A549 (cell line): ENCODE results near the gene TDP2. TPM values are rescaled to one million over a fixed set of nuclear protein-coding genes. Genes with fewer than 3 reads are reported as not detected.

Experiments
- ATAC-seq, 2 experiments: fragments of 200-7000 bp in 1 of 2; fragments of >200 bp in 1 of 2; cut with Nextera tagmentation in 1 of 2; cut with Tn5 transposase in 1 of 2; 3 replicates each; pipeline versions ENCODE4 v1.8.0 to v1.9.1; 2018 to 2020; ENCODE audit warnings: mild to moderate bottlenecking in 1 of 2, moderate library complexity in 1 of 2
- CTCF ChIA-PET: fragments of 300-600 bp; sonication (Branson Sonifier 250); formaldehyde crosslinking; extraction: SDS; loops from one replicate; lab custom pipeline; 2021; ENCODE audit warnings: antibody characterized with exemption, inconsistent platforms; lab: Yijun Ruan, JAX
- POLR2A ChIA-PET: fragments of 350-600 bp; formaldehyde crosslinking; extraction: SDS; loops from one replicate; lab custom pipeline; 2021; ENCODE audit warnings: antibody characterized with exemption, inconsistent platforms; lab: Yijun Ruan, JAX
- DNase-seq, 2 experiments: peaks; one replicate each; pipeline versions ENCODE4 v3.0.0 to v3.0.0-alpha.2; 2011 to 2016; ENCODE audit warnings: low read depth in 1 of 2, low spot score in 1 of 2
- FAIRE-seq: peaks from 2 replicates; lab custom pipeline; 2011; peaks lifted over from hg19 to GRCh38; lab: Jason Lieb, UNC
- H3K27ac ChIP-seq, 2 experiments: fragments of >200 bp; sonication (Bioruptor Twin); formaldehyde crosslinking; 3 replicates each; pipeline ENCODE4 v1.5.1; 2016 to 2017
- H3K4me1 ChIP-seq: fragments of >200 bp; sonication (Bioruptor Twin); formaldehyde crosslinking; 3 replicates; pipeline ENCODE4 v1.6.1; 2016
- H3K4me2 ChIP-seq: fragments of >200 bp; sonication (Bioruptor Twin); formaldehyde crosslinking; 3 replicates; pipeline ENCODE4 v1.6.1; 2016
- H3K4me3 ChIP-seq: fragments of >200 bp; sonication (Bioruptor Twin); formaldehyde crosslinking; 3 replicates; pipeline ENCODE4 v1.5.1; 2016
- H3K9me3 ChIP-seq: fragments of >200 bp; sonication (Bioruptor Twin); formaldehyde crosslinking; 3 replicates; pipeline ENCODE4 v1.6.1; 2016
- CBX2 ChIP-seq: fragments of 200-600 bp; sonication (generic); IDR thresholded peaks from 2 replicates; pipeline ENCODE4 v1.6.1; 2016; ENCODE audit warnings: low read depth, mild to moderate bottlenecking, borderline replicate concordance
- CBX8 ChIP-seq: fragments of 200-600 bp; sonication (generic); IDR thresholded peaks from 2 replicates; pipeline ENCODE4 v1.6.1; 2016
- CEBPB ChIP-seq, 2 experiments: fragments of >200 bp in 1 of 2; sonication (Bioruptor Twin) in 1 of 2; formaldehyde crosslinking in 1 of 2; IDR thresholded peaks; 2 replicates each; pipeline ENCODE4 v1.6.1; 2012 to 2016
- EHF ChIP-seq: fragments of 250-450 bp; sonication (Bioruptor Pico); IDR thresholded peaks from 2 replicates; pipeline ENCODE4 v1.5.0; 2020; ENCODE audit warnings: mild to moderate bottlenecking
- FOSB ChIP-seq: fragments of 250-450 bp; sonication (Bioruptor Pico); IDR thresholded peaks from 2 replicates; pipeline ENCODE4 v1.5.0; 2020; ENCODE audit warnings: mild to moderate bottlenecking, moderate library complexity
- FOSL2 ChIP-seq, 2 experiments: fragments of 450-650 bp in 1 of 2; fragments of >200 bp in 1 of 2; sonication (Bioruptor Twin) in 1 of 2; formaldehyde crosslinking; IDR thresholded peaks; 2 replicates each; pipeline versions ENCODE4 v1.5.0 to v1.6.1; 2016 to 2020; ENCODE audit warnings: mild to moderate bottlenecking in 1 of 2, moderate library complexity in 1 of 2
- FOXS1 ChIP-seq: fragments of 250-450 bp; sonication (Bioruptor Pico); IDR thresholded peaks from 2 replicates; pipeline ENCODE4 v1.5.0; 2020; ENCODE audit warnings: mild to moderate bottlenecking, moderate library complexity
- HDAC2 ChIP-seq: fragments of 200-600 bp; sonication (generic); IDR thresholded peaks from 2 replicates; pipeline ENCODE4 v1.6.1; 2016
- HOXA7 ChIP-seq: fragments of 250-450 bp; sonication (Bioruptor Pico); IDR thresholded peaks from 2 replicates; pipeline ENCODE4 v1.5.0; 2020; ENCODE audit warnings: mild to moderate bottlenecking, moderate library complexity
- HOXB13 ChIP-seq: fragments of 250-450 bp; sonication (Bioruptor Pico); IDR thresholded peaks from 2 replicates; pipeline ENCODE4 v1.5.0; 2020; ENCODE audit warnings: low read depth, mild to moderate bottlenecking, moderate library complexity
- JUNB ChIP-seq: fragments of >200 bp; sonication (Bioruptor Twin); formaldehyde crosslinking; IDR thresholded peaks from 2 replicates; pipeline ENCODE4 v1.6.1; 2016
- KDM1A ChIP-seq: fragments of 200-600 bp; sonication (generic); IDR thresholded peaks from 2 replicates; pipeline ENCODE4 v1.6.1; 2016; ENCODE audit warnings: low read depth, mild to moderate bottlenecking
- NFE2L2 ChIP-seq: fragments of 150-350 bp; conservative IDR thresholded peaks from 2 replicates; pipeline ENCODE4 v1.6.1; 2014; ENCODE audit warnings: low read length
- POLR2A ChIP-seq: IDR thresholded peaks from 2 replicates; pipeline ENCODE4 v1.6.1; 2012; ENCODE audit warnings: mild to moderate bottlenecking, low read length
- RARB ChIP-seq: fragments of 250-450 bp; sonication (Bioruptor Pico); IDR thresholded peaks from 2 replicates; pipeline ENCODE4 v1.8.0; 2021; ENCODE audit warnings: mild to moderate bottlenecking, moderate library complexity
- SMC3 ChIP-seq: fragments of >200 bp; sonication (Bioruptor Twin); formaldehyde crosslinking; IDR thresholded peaks from 3 replicates; pipeline ENCODE4 v1.6.1; 2018; ENCODE audit warnings: inconsistent platforms
- SREBF2 ChIP-seq: fragments of 450-650 bp; IDR thresholded peaks from 2 replicates; pipeline ENCODE4 v1.6.1; 2014; ENCODE audit warnings: mild to moderate bottlenecking, moderate library complexity
- ZC3H11A ChIP-seq: fragments of 450-650 bp; IDR thresholded peaks from 2 replicates; pipeline ENCODE4 v1.6.1; 2014; ENCODE audit warnings: antibody characterized with exemption, mild to moderate bottlenecking
- ZFP36 ChIP-seq: fragments of 450-650 bp; IDR thresholded peaks from 2 replicates; pipeline ENCODE4 v1.6.1; 2014; ENCODE audit warnings: borderline replicate concordance; ENCODE audit not compliant: partially characterized antibody
- WGBS: methylation state at CpG from one replicate; pipeline ENCODE4 v1.1.6; 2017; ENCODE audit errors: missing lambda C conversion rate; 5-methylcytosine and 5-hydroxymethylcytosine counted together
- polyA plus RNA-seq, 4 experiments: library from polyadenylated mRNA; depleted of rRNA in 3 of 4; stranded (reverse); fragments of >200 nt; fragmentation: RNase III in 1 of 4; extraction: RNeasy Plus Mini Kit Qiagen cat#74134 plus additional on column Dnase treatment in 1 of 4; gene quantifications; 2 replicates in 3 of 4; 3 replicates in 1 of 4; pipeline ENCODE4 v1.2.3, GENCODE V29; 2011 to 2017
- TF ChIP-seq, protein P1 (sequence below): fragments of 450-650 bp; IDR thresholded peaks from 2 replicates; pipeline ENCODE4 v1.6.1; 2014; ENCODE audit warnings: antibody characterized with exemption
- TF ChIP-seq, protein P2 (sequence below): fragments of 200-600 bp; sonication (generic); IDR thresholded peaks from 2 replicates; pipeline ENCODE4 v1.6.1; 2016; ENCODE audit warnings: antibody characterized with exemption, mild to moderate bottlenecking, moderate library complexity
- TF ChIP-seq, protein P3 (sequence below): fragments of >200 bp; sonication (Bioruptor Twin); formaldehyde crosslinking; IDR thresholded peaks from 3 replicates; pipeline ENCODE4 v1.5.1; 2016

Gene TDP2
- polyA plus RNA-seq, 2 of the 4 experiments (the other 2 are of a cell fraction), result 52.6 to 91.7 TPM

DNA sequence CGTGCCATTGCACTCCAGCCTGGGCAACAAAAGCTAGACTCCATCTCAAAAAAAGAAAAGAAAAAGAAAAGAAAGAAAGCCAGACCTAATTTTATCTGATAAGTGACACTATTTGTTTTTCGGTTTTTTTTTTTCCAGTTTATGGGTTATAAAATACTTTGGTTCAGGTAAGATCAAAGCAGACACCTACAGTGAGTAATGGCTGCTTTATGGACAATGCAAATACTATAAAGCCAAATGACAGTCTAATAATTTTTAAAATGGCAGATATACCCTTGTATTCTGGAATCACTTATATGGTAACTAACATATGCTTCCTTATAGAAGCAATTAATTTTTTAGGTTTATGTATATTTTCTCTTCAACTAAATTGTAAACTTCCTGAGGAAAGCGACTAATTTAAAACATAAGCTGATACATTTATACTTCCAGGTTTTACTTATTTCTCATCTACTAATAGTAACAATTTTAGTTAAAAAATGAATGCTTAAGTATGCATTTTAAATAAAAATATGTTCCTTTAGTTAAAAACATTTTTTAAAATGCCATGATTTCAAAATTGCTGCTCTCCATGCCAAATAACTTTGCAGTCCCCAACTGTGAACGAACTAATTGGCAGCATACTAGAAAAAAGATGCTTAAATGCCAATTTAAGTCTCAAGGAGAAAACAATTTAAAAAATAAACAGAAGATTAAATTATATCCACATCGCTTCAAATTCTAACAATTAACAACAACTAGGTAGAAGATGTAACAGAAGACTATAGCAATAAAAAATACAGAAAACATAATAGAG, 59.2 kb downstream of the TDP2 start:
- H3K4me3 ChIP-seq, result no peak overlapping the region
- TF ChIP-seq, protein P1, sequence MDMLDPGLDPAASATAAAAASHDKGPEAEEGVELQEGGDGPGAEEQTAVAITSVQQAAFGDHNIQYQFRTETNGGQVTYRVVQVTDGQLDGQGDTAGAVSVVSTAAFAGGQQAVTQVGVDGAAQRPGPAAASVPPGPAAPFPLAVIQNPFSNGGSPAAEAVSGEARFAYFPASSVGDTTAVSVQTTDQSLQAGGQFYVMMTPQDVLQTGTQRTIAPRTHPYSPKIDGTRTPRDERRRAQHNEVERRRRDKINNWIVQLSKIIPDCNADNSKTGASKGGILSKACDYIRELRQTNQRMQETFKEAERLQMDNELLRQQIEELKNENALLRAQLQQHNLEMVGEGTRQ, result no peak
- TF ChIP-seq FOSL2 (IDR thresholded peaks at IDR 0.05) (no peak), FOSL2 (CRISPR knock-in tag; IDR thresholded peaks at IDR 0.05) (no peak), EHF (CRISPR knock-in tag) (no peak), ZC3H11A (no peak), SREBF2 (no peak), CEBPB (IDR thresholded peaks at IDR 0.05) (no peak), JUNB (no peak), ZFP36 (no peak), RARB (no peak), KDM1A (no peak), FOXS1 (no peak), SMC3 (no peak), CBX2 (no peak)
- TF ChIP-seq, protein P2, sequence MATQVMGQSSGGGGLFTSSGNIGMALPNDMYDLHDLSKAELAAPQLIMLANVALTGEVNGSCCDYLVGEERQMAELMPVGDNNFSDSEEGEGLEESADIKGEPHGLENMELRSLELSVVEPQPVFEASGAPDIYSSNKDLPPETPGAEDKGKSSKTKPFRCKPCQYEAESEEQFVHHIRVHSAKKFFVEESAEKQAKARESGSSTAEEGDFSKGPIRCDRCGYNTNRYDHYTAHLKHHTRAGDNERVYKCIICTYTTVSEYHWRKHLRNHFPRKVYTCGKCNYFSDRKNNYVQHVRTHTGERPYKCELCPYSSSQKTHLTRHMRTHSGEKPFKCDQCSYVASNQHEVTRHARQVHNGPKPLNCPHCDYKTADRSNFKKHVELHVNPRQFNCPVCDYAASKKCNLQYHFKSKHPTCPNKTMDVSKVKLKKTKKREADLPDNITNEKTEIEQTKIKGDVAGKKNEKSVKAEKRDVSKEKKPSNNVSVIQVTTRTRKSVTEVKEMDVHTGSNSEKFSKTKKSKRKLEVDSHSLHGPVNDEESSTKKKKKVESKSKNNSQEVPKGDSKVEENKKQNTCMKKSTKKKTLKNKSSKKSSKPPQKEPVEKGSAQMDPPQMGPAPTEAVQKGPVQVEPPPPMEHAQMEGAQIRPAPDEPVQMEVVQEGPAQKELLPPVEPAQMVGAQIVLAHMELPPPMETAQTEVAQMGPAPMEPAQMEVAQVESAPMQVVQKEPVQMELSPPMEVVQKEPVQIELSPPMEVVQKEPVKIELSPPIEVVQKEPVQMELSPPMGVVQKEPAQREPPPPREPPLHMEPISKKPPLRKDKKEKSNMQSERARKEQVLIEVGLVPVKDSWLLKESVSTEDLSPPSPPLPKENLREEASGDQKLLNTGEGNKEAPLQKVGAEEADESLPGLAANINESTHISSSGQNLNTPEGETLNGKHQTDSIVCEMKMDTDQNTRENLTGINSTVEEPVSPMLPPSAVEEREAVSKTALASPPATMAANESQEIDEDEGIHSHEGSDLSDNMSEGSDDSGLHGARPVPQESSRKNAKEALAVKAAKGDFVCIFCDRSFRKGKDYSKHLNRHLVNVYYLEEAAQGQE, result no peak
- TF ChIP-seq, all 56 proteins: peak for 0
- ChIA-PET POLR2A (no interaction called here), CTCF (no interaction called here)
- Histone ChIP-seq H3K4me2 (no peak overlapping the region), H3K9me3 (no peaks in the 10 kb centered on the region), H3K27ac (no peak overlapping the region), H3K4me1 (no peaks in the 10 kb centered on the region)
- WGBS, result 88% methylated on average over 5 of the region's 5 CpGs
- FAIRE-seq (no peak), ATAC-seq (no peak), DNase-seq (no peak)

DNA sequence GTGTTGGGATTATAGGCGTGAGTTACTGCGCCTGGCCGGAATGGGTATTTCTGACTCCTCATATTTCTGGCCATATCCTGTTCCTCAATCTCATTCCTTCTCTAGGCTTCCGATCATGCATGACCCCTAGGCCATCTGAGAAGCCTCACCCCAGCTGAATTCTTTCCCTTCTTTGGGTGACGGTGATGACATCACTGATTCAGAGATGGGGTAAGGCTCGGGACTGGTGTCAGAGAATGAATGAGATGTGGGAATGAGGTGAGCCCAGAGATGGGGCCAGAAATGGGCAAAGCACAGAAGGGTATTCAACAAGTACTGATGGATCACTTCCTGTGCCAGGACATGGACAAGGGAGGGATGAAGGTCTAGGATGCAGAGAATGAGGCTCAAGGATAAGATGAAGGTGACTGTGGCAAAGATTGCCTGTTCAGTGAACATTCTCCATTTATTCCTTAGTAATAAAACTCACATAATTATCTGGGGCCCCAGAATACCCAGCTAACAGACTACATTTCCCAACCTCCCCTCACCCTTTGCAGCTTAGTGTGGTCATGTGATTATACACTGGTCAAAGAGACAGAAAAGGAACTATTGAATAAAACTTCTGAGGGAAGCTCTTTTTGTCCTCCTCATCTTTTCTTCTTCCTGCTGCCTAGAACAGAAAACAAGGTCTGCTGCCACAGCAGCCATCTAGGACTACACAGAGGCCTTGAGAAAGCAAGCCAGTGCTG, 60.3 kb downstream of the TDP2 start:
- WGBS, result 100% methylated on average over 6 of the region's 6 CpGs
- ChIA-PET CTCF (no interaction called here), POLR2A (no interaction called here)
- ATAC-seq, result no peak
- no peak for TF ChIP-seq FOSB (CRISPR knock-in tag)
- no peak for TF ChIP-seq RARB
- TF ChIP-seq HDAC2, result no peak
- TF ChIP-seq POLR2A, result no peak
- no peak for TF ChIP-seq CBX8
- TF ChIP-seq, protein P3, sequence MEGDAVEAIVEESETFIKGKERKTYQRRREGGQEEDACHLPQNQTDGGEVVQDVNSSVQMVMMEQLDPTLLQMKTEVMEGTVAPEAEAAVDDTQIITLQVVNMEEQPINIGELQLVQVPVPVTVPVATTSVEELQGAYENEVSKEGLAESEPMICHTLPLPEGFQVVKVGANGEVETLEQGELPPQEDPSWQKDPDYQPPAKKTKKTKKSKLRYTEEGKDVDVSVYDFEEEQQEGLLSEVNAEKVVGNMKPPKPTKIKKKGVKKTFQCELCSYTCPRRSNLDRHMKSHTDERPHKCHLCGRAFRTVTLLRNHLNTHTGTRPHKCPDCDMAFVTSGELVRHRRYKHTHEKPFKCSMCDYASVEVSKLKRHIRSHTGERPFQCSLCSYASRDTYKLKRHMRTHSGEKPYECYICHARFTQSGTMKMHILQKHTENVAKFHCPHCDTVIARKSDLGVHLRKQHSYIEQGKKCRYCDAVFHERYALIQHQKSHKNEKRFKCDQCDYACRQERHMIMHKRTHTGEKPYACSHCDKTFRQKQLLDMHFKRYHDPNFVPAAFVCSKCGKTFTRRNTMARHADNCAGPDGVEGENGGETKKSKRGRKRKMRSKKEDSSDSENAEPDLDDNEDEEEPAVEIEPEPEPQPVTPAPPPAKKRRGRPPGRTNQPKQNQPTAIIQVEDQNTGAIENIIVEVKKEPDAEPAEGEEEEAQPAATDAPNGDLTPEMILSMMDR, result no peak
- no peak for TF ChIP-seq HOXB13 (CRISPR knock-in tag)
- no peak for TF ChIP-seq NFE2L2
- TF ChIP-seq HOXA7 (CRISPR knock-in tag), result no peak
- Histone ChIP-seq H3K27ac (no peak overlapping the region), H3K9me3 (no peaks in the 10 kb centered on the region), H3K4me2 (no peak overlapping the region), H3K4me1 (no peaks in the 10 kb centered on the region), H3K4me3 (no peak overlapping the region)
- no peak for FAIRE-seq
- no peak for DNase-seq
